Measurements from ENCODE around the gene FUT9. TPM values are rescaled to one million over a fixed set of nuclear protein-coding genes. Genes with fewer than 3 reads are reported as not detected.

FUT9 gene
- total and polyA plus RNA-seq, 2 of the 8 experiments (the other 6 are each of a cell fraction or from before 2014, with no cell fraction given): 0.85 to 4.9 TPM

- no peaks in the 10 kb centered on the region; a peak in 1 of 7 replicates for H3K4me1 ChIP-seq (replicated peaks in 1 of 4; ENCODE audit: control insufficient read depth in 3 of 4, insufficient read depth in 4 of 4, low read length in 3 of 4)
- H2AFZ ChIP-seq (ENCODE audit: low read length): no peak overlapping the region
- no peak overlapping the region for H3K9ac ChIP-seq (replicated peaks in 1 of 4; ENCODE audit: extremely low read depth in 1 of 4, low read depth in 3 of 4, low read length in 3 of 4)
- no peaks in the 10 kb centered on the region for H4K20me1 ChIP-seq (replicated peaks in 1 of 2; ENCODE audit: control insufficient read depth in 1 of 2, insufficient read depth in 2 of 2, low read length in 2 of 2)
- H3K18ac ChIP-seq (ENCODE audit: extremely low read depth, low read length): no peak overlapping the region
- no peak overlapping the region for H3K56ac ChIP-seq (replicated peaks; ENCODE audit: insufficient read length, low read depth, low read length)
- H3K79me2 ChIP-seq (ENCODE audit: control insufficient read depth in 1 of 2, insufficient read depth in 2 of 2, low read length in 2 of 2): no peaks in the 10 kb centered on the region
- H3K23me2 ChIP-seq (ENCODE audit: low read depth, low read length): no peaks in the 10 kb centered on the region
- H2BK5ac ChIP-seq (ENCODE audit: low read depth, low read length): no peak overlapping the region
- H2AK5ac ChIP-seq (ENCODE audit: low read depth, low read length): no peak overlapping the region
- no peak overlapping the region for H3K23ac ChIP-seq (ENCODE audit: insufficient read length)
- no peaks in the 10 kb centered on the region for H3K9me3 ChIP-seq (ENCODE audit: insufficient read depth in 2 of 2, low read depth in 1 of 2, low read length in 1 of 2)
- H3K4me2 ChIP-seq (ENCODE audit: insufficient read depth in 1 of 2, low read depth in 2 of 2, low read length in 2 of 2): no peak overlapping the region
- no peaks in the 10 kb centered on the region for H3K36me3 ChIP-seq (ENCODE audit: control insufficient read depth in 2 of 4, insufficient read depth in 4 of 4, low read length in 3 of 4)
- no peak overlapping the region for H3K14ac ChIP-seq (ENCODE audit: insufficient read length)
- no peaks in the 10 kb centered on the region for H3K79me1 ChIP-seq (ENCODE audit: low read depth, low read length)
- H4K8ac ChIP-seq (ENCODE audit: extremely low read depth, insufficient read depth, low read length): no peak overlapping the region
- H3K27ac ChIP-seq (ENCODE audit: low read depth, low read length): no peak overlapping the region
- ChIA-PET CTCF (ENCODE audit: partially characterized antibody) (interaction anchor here (0.8 to 1.5 kb wide), 3 partner anchors 43 to 284 kb away, joined by 3 to 4 read pairs (median 3); no protein-coding TSS in a partner anchor), POLR2A (ENCODE audit: partially characterized antibody) (no interaction called here)
- H2BK12ac ChIP-seq (ENCODE audit: low read depth, low read length): no peak overlapping the region
- DNase-seq (ENCODE audit: low read depth in 1 of 2, low spot score in 2 of 2) (no peak), FAIRE-seq (no peak)
- no peak overlapping the region for H4K91ac ChIP-seq (replicated peaks; ENCODE audit: insufficient read length, low read length)
- H2BK120ac ChIP-seq (replicated peaks; ENCODE audit: low read depth, low read length): no peak overlapping the region
- H3K27me3 ChIP-seq (replicated peaks in 1 of 4; ENCODE audit: control insufficient read depth in 3 of 4, extremely low read depth in 1 of 4, insufficient read depth in 3 of 4, low read length in 3 of 4): no peaks in the 10 kb centered on the region
- no peak overlapping the region for H2BK15ac ChIP-seq (ENCODE audit: low read length)
- no peak overlapping the region for H3K4ac ChIP-seq (replicated peaks; ENCODE audit: insufficient read length, low read depth, low read length)
- H2BK20ac ChIP-seq (ENCODE audit: low read length): no peak overlapping the region
- H4K5ac ChIP-seq (ENCODE audit: insufficient read length, low read depth, low read length): no peak overlapping the region
- H3K4me3 ChIP-seq (ENCODE audit: extremely low read depth in 1 of 4, insufficient read depth in 2 of 4, low read depth in 3 of 4, low read length in 4 of 4): no peak overlapping the region
- no peak for TF ChIP-seq CREB1 (IDR thresholded peaks at IDR 0.05)
- TF ChIP-seq, protein P1, sequence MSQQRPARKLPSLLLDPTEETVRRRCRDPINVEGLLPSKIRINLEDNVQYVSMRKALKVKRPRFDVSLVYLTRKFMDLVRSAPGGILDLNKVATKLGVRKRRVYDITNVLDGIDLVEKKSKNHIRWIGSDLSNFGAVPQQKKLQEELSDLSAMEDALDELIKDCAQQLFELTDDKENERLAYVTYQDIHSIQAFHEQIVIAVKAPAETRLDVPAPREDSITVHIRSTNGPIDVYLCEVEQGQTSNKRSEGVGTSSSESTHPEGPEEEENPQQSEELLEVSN (IDR thresholded peaks at IDR 0.05): no peak
- TF ChIP-seq, protein P2, sequence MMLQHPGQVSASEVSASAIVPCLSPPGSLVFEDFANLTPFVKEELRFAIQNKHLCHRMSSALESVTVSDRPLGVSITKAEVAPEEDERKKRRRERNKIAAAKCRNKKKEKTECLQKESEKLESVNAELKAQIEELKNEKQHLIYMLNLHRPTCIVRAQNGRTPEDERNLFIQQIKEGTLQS (IDR thresholded peaks at IDR 0.05; ENCODE audit: insufficient read depth, low read depth, low read length): no peak
- no peak for TF ChIP-seq SP2 (IDR thresholded peaks at IDR 0.05; ENCODE audit: low read length)
- no peak for TF ChIP-seq CHD2 (IDR thresholded peaks at IDR 0.05; ENCODE audit: low read length)
- TF ChIP-seq CBX8 (IDR thresholded peaks at IDR 0.05; ENCODE audit: borderline replicate concordance, low read depth, low read length): no peak
- TF ChIP-seq BCL11A (IDR thresholded peaks at IDR 0.05; ENCODE audit: low read depth in 2 of 2, low read length in 2 of 2): no peak
- no peak for TF ChIP-seq JUND (IDR thresholded peaks at IDR 0.05; ENCODE audit: low read length)
- TF ChIP-seq, protein P3, sequence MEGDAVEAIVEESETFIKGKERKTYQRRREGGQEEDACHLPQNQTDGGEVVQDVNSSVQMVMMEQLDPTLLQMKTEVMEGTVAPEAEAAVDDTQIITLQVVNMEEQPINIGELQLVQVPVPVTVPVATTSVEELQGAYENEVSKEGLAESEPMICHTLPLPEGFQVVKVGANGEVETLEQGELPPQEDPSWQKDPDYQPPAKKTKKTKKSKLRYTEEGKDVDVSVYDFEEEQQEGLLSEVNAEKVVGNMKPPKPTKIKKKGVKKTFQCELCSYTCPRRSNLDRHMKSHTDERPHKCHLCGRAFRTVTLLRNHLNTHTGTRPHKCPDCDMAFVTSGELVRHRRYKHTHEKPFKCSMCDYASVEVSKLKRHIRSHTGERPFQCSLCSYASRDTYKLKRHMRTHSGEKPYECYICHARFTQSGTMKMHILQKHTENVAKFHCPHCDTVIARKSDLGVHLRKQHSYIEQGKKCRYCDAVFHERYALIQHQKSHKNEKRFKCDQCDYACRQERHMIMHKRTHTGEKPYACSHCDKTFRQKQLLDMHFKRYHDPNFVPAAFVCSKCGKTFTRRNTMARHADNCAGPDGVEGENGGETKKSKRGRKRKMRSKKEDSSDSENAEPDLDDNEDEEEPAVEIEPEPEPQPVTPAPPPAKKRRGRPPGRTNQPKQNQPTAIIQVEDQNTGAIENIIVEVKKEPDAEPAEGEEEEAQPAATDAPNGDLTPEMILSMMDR (IDR thresholded peaks at IDR 0.05; ENCODE audit: control extremely low read depth in 1 of 3, insufficient read depth in 1 of 3, low read depth in 1 of 3, low read length in 3 of 3): no peak
- no peak for TF ChIP-seq POLR2AphosphoS5 (IDR thresholded peaks at IDR 0.05; ENCODE audit: low read depth, low read length)
- TF ChIP-seq NANOG (IDR thresholded peaks at IDR 0.05; ENCODE audit: insufficient read depth, low read depth, low read length, poor library complexity, severe bottlenecking): no peak
- no peak for TF ChIP-seq EGR1 (IDR thresholded peaks at IDR 0.05; ENCODE audit: borderline replicate concordance, low read depth, low read length)
- TF ChIP-seq BRCA1 (IDR thresholded peaks at IDR 0.05; ENCODE audit: low read depth, low read length): no peak
Measured at GRCh38 chr6:96153775-96154174, 138.0 kb downstream of the FUT9 start.
